NCI-H748 (cell line): Measurements from ENCODE around the gene LTBP2.
"Not testable (repeated sequence)": the region's sequence is repeated elsewhere in the genome, so short reads cannot be mapped to it uniquely, and the experiment has no call there.

Experiments used
- DNase-seq: peaks from one replicate; lab custom pipeline; 2025; ENCODE audit not compliant: unreplicated experiment; lab: John Stamatoyannopoulos, UW

Gene LTBP2

DNA sequence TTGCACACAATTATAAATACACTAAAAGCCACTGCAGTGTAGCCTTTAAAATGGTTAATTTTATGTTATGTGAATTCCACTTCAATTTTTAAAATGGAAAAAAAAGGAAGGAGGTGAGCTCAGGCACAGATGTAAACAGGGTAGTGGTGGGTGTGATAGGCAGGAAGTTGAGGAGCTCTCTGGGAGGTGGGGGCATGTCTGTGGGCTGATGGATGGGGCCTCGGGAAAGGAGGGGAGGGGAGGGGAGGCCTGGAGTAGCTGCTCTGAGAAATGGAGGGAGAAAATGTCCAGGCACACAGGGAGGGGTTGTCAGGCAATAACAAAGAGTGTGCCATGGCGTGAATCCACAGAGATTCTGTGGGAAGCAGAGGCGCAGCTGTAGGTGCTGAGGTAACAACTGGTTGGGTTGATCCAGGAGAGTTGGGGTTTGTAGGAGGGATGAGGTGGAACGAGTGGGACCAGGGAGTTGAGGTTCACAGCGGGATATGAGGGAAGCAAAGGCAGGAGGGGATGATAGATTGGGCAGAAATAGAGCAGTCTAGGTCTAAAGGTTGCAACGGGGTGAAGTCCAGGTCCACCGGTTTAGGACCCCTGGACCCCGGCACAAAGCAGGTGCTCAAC, 57.2 kb downstream of the LTBP2 start:
- no peak for DNase-seq

DNA sequence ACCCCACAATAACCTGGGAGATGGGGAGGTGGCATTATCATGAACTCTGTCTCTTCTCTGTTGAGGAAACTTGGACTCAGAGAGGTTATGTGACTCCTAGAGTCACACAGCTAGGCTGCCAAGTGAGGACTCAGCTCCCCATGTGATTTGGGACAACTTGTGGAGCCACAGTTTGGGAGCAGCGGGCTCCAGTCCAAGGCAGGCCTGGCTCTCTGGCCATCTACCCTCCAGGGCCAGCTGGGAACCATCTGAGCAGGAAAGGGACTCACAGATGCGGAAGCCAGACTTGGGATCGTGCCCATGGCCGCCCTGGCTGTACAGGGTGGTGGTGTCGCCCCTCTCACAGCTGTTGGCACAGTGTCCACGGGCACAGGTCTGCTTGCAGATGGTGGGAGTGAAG, 59.4 kb downstream of the LTBP2 start:
- DNase-seq = no peak

DNA sequence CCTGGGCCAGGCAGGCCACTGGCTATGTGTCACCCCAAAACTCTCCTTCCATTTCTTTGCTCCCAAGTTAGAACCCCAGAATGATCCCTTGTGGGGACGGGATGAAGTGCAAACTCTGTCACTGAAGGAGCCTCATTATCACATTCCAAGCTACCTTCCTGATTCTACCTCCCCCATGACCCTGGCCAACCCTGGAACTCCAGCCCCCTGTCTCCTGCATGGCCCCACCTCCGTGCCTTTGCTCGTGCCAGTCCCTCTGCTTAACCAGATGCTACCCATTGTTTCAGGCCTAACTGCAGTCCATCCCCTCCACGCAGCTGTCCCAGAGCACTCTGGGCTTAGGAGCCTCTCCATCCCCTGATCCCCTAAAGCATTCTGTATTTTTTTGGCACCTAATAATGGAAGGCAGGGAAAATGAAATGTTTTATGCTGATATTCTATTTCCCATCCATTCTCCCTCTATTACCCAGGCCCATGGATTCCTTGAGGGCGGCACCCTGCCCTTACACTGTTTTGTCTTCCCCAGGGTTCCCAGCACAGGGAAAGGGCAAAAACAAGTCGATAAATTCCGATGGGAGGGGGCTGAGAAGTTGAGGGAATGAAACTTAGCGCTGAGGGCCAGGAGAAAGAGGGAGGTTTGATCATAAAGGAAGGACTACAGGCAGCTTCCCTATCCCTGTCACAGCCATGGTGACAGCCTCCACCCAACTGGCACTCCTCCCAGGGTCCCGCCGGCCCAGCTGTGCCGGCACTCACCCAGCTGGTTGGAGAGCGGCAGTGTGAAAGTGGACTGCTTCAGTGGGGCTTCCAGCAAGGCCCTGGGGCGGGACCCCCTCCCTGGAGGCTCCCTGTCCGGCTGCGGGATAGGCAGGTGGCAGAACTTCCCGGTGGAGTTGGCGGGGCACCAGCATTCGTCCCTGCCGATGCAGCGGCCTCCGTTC, 60.3 kb downstream of the LTBP2 start:
- DNase-seq = no peak

DNA sequence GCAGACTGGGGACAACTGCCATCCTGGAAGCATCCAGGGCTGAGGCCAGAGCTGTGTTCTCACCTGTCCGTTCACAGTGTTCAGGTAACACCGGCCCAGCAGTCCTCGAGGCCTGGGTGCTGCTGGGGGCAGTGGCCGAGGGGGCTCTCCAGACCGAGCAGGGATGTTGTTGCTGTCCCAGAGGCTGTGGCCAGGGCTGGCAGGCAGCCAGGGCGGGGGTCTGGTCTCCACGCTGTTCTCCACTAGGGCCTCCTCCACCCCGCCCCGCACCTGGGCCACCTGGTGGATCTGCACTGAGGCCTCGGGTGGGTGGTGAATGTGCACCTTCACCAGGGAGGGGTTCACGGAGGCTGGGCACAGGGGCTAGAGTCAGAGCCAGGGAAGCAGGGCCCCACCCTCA, 61.0 kb downstream of the LTBP2 start:
- DNase-seq = no peak

DNA sequence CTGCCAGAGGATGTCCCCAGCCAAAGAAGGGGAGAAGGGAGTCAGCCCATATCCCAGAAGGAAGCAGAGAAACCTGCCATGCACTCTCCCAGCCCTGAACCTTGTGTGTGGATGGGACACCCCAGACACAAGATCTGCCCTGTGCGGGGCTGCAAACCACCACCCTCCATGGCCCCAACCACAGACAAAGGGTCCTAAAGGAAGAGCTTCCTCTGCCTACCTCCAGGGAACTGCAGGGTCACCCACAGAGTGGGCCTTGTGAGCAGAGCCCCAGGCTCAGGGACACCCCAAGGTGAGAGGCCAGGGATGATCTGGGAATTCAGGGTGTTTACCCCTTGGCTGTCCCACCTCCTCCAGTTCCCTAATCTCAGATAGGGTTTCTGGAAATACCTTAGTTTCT, 62.0 kb downstream of the LTBP2 start:
- DNase-seq = no peak

DNA sequence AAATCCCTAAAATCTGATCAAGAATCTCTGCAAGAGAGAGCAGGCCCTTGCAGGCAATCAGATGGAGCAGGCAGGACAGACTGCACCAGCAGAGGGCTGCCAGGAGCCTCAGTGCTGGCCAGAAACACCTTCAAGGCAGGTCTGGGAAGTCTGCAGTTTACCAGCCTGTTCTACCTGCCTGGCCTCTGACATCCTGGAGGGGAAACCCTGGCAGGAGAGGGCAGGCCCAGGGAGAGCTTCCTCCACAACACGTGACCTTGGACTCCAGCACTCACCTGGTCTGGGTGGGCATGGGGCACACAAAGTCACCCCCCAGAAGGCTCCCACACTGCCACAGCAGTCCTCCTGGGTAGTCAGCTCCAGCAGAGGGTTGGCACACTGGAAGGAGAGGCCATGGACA, 62.4 kb downstream of the LTBP2 start:
- no peak for DNase-seq

DNA sequence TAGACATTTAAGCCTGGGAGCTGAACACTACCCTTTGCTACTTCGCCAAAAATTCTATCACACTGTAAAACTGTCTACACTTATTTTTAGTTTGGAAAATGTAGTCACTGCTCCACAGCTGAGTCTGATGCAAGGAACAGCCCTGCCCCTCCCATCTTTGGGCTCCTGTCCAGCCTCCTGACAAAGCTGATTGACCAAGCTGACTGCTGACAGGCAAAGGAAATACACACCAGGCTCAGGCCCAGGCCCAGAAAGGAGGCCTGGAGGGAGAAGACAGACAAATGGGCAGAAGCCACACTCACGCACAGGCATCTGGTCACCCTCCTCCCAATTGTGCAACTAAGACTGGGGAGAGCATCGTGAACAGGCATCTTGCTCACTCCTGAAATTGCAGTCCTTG, 63.2 kb downstream of the LTBP2 start:
- no peak for DNase-seq

DNA sequence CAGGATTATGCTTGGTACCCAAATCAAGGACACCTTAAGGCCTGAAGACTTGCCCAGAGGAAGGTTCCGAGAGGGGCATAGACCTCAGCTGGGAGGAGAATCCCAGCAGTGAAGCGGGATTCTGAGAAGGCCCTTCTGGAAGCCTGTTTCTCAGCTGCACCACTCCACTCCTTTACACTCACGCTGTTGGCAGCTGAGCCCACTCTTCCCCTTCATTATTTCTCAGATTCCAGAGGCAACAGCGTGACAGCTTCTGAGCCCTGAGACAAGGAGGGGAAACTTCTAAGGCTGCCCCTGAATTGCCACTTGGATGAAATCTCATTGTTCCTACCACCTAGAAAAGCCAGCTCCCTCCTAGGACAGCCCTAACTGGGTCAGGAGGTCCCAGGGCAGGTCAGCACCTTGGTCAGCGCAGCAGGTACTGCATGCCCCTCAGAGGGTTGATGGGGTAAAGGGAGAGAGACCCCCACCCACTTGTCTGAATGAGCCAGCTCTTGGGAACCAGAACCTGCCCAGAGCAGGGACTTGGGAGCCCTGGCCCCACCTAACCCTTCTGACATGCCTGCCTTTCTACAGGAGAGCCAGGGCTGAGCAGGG, 64.6 kb downstream of the LTBP2 start:
- no peak for DNase-seq

DNA sequence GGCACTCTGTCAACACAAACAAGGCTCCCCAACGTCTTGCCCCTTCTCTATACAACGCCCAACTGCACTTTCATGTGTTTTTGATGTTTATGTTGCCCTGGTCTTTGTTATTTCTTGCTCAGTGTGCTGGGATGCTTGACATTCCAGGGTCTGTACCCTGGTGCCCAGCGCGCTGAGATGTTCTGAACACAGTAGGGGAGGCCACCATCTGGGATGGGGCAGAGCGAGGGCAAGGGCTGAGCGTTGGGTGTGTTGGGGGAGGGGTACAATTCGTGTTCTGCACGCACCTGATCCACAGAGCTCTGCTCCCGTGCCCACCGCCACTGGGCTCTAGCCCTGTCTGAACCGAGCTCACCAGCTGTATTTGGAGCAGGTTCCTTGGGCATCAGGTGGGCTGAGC, 65.6 kb downstream of the LTBP2 start:
- DNase-seq = no peak

DNA sequence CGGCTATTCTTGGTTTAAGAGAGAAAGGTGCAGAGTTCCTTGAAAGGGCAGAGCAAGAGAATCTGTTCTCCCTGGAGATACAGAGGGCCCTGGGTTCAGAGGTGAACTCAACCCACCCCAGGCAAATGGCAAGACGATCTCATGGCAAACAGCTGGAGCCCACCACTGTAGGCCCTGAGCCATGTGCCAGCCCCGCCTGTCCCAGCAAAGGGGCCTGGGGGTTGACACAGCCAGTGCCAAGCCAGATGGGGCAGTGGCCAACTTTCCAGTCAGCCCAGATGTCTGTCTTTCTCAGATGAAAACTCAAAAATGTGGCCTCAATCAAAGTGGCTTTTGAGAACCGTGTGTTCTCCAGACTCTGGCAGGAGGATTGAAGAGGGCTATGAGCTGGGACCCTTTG, 66.7 kb downstream of the LTBP2 start:
- DNase-seq = no peak

DNA sequence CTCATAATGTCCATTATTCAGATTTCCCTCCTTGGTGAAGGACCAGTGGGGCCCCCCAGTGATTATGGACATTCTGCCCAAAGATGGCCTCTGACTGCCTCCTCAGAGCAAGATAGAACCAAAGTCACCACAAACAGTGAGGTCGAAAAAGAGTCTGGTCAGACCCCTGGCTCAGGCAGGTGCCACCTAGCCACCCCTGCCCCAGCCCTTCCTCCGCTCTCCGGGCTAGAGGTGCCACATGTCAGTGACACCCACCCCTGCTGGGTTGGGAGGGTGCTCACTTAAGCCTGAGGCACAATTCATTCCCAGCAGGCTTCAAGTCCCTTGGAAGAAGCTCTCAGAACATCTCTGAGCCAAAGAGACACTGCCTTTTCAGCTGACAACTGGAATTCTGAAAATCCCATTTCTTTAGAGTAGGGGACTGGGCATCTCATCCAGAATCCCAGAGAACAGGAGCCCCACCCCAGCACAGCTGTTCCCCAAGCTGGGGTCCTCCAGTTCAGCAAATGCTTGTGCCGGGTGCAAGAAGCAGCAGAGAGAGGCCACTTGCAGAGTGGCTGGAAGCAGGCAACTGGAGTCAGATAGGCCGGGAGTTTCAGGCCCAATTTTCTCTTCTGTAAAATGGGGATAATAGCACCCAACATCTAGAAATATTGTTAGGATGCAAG, 68.1 kb downstream of the LTBP2 start:
- DNase-seq = no peak

DNA sequence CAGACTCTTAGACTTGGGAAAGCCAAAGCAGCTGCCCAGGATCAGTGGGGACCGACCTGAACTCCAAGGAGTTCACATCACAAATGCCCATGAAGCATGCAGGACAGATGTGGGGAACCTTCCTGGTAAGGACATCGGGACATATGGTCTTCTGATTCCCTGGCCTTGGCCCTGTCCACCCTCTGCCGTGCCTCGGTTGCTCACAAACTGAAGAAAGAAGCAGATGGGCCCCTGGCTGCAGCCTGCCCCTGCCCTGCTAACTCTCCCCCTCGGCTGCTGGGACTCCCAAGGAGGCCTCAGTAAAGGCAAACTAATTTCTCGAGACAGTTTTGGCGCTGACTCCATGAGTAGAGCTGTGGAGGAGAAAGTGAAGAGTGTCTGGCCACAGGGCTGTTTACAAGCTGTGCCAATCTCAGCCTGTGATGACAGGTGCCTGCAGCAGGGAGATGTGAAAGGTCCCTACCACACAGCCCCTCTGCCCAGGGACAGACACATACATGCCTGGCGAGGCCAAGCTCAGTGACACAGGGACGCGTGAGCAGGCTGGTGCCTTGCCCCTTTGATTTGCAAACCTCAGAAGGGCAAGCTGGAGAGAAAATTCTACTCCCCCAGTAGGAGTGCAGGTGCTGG, 69.9 kb downstream of the LTBP2 start:
- DNase-seq = no peak

DNA sequence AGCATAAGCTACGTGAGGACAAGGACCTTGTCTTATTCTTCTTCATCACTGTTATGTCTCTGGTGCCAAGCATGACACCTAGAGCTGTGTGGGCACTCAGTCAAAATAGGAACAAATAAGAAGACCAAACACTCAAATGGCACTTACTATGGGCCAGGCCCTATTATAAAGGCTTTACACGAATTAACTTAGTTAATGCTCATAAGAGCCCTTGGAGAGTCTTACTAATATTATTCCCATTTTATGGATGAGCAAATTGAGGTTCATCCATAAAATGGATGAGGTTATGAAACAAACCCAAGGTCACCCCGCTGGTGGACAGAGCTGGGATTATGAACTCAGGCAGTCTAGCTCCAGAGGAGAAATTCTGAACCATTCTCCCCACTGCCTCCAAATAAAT, 70.8 kb downstream of the LTBP2 start:
- no peak for DNase-seq

DNA sequence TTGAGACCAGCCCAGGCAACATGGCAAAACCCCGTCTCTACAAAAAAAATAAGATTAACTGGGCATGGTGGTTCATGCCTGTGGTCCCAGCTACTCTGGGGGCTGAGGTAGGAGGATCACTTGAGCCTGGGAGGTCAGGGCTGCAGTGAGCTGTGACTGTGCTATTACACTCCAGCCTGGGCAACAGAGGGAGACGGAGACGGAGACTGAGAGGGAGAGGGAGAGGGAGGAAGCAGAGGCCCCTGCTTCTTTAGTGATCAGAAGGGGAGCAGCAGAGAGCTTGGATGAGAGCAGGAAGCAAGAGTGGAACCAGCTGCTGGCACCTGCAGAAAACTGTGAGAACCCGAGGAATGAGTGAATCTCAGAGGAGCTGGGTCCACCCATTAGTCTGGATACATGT, 72.5 kb downstream of the LTBP2 start:
- no peak for DNase-seq

DNA sequence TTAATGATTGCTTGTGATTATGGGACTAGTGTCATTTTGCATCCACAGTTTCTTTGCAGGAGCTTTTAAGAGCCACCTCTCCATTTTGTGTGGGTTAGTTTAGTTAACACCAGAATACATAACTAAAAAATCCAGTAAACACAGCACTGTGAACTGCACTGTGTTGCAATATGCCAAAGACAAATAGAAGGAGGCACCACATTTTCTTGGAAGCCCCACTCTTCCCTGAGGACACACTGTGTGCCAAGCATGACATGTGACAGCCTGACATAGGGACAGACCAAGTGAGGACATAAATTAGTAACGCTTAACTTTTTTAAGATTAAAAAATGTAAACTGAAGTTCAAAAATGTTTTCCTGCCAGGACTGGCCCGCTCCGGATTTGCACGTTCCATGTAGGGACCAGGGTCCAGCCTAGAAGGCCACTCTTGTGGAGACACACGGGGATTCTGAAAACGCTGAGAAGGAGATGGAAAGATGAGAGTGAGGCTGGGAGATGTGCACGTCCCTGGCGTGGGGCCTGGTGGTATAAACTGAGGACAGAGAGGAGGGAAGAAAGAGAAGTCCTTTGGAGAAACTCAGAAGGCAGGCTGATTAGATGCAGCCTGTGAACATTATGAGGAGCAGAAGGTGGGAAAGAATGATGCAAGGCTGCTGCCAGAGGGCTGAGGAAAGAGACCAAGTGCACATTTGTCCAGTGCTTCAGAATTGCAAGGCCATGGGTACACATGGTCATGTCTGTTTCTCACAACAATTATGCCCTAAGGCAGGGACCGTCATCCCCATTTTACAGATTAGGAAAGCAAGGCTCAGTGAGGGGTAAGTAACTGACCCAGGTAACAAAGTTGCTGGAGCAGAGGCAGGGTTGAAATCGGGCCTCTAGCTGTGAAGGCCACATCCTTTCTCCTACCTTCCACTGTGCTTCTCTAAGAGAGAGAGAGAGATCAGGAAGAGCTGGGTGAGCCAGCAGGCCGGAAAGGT, 73.3 kb downstream of the LTBP2 start:
- no peak for DNase-seq

DNA sequence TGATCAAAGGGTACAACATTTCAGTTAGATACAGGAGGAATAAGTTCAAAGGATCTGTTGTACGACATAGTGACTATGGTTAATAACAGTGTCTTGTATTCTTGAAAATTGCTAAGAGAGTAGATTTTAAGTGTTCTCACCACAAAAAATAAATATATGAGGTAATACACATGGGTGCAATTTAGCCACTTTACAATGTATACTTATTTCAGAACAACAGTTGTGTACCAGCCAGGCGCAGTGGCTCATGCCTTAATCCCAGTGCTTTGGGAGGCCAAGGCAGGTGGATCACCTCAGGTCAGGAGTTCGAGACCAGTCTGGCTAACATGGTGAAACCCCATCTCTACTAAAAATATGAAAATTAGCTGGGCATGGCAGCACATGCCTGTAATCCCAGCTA, 75.7 kb downstream of the LTBP2 start:
- not testable (repeated sequence) for DNase-seq

DNA sequence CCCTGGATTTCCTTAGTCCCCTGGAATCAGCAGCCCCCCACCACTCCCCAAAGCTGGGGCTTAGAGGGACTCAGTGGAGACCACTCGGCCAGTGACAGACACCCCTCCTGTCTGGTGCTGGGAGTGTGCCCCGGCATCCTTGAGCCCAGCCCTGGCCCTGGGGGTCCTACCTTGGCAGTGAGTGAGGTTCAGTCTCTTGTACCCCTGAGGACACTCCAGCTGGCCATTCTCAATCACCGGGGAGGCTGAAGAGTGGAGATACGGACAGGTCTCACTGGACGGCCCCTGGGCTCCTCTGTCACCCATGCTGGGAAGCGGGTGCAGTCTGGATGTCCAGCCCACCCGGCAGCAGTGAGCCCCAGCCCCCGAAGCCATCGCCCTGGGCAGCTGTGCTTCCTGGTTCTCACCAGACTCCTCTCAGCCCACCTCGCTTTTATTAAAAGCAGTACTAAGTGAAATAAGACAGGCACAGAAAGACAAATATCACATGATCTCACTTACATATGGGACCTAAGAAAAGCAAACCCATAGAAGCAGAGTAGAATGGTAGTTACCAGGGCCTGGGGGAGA, 76.2 kb downstream of the LTBP2 start:
- DNase-seq = no peak

DNA sequence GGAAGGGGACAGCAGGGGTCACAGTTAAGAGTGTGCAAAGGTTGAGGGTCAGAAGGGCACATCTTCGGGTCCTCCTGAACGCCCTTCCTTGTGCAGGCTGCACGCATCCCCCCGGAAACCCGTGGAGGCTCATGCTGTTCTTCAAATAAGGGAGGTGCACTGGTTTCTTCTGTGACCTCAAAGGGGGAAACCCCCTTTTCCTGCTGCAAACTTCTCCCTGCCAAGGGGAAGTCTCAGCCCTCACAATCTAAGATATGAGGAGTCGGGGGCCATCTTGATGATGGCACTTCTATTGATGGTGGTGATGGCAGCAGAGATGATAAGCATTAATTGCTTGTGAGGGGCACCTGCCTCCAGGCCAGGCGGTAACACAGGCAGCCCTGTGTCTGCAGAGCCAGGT, 78.5 kb downstream of the LTBP2 start:
- DNase-seq = no peak

DNA sequence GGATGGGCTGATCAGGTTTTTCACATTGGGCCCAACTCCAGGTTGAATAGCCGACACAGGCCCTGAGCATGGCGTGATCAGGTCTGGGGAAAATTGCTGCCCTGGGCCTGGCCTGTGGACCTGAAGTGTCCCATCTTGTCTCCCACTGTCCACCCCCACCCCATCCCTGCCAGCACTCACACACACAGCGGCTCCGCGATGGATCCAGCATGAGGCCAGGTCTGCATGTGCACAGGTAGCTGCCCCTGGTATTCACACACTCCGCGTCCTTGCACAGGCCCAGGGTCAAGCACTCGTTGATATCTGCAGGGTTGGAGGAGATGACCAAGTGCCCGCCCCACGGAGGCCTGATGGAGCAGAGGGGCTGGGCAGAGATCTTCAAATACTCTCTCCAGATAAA, 79.8 kb downstream of the LTBP2 start:
- no peak for DNase-seq

DNA sequence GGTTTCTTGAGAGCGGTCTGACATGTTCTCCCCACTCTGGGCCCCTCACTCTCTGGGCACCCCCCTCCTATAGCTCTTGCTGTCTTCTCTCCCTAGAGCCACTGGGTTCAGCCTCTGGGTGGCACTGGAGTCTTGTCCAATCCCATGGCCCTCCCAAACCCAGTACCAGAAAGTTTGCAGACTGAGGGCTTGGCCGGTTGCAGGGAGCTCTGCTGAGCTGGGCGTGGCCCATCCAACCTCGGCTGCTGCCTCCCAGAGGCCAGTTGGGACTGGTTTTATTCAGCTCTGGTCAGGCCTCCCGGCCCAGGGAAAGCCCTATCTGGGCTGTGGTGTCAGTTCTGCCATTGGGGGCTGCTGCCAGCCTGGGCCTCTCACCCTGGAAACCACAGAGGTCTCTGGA, 80.6 kb downstream of the LTBP2 start:
- peak; percentile 10 for DNase-seq
